LNCAP (cell line): ENCODE measurements around the gene FOS.

Experiments used
- TF ChIP-seq, protein P1 (sequence below): fragments of 450-650 bp; IDR thresholded peaks from 2 replicates; pipeline ENCODE4 v1.5.1; 2017; ENCODE audit warnings: mild to moderate bottlenecking

FOS gene

DNA sequence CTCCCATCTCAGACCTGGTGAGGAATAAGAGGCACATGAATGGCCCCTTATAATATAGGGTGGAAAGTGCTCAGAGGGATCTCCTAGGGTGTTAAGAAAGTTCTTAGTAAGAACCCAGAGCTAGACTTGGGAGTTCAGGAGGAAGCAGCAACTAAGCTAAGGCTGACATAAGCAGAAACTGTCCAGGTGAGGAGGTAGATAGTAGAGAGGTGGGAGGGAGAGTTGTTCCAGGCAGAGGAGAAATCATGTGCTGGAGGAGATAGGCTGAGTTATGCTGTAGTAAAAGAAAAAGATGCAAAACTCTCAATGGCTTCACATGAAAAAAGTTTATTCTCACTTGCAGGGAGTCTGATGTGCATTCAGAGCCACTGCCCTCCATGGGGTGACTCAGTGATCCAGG, 50.7 kb downstream of the FOS start:
- TF ChIP-seq, protein P1, sequence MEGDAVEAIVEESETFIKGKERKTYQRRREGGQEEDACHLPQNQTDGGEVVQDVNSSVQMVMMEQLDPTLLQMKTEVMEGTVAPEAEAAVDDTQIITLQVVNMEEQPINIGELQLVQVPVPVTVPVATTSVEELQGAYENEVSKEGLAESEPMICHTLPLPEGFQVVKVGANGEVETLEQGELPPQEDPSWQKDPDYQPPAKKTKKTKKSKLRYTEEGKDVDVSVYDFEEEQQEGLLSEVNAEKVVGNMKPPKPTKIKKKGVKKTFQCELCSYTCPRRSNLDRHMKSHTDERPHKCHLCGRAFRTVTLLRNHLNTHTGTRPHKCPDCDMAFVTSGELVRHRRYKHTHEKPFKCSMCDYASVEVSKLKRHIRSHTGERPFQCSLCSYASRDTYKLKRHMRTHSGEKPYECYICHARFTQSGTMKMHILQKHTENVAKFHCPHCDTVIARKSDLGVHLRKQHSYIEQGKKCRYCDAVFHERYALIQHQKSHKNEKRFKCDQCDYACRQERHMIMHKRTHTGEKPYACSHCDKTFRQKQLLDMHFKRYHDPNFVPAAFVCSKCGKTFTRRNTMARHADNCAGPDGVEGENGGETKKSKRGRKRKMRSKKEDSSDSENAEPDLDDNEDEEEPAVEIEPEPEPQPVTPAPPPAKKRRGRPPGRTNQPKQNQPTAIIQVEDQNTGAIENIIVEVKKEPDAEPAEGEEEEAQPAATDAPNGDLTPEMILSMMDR = no peak

DNA sequence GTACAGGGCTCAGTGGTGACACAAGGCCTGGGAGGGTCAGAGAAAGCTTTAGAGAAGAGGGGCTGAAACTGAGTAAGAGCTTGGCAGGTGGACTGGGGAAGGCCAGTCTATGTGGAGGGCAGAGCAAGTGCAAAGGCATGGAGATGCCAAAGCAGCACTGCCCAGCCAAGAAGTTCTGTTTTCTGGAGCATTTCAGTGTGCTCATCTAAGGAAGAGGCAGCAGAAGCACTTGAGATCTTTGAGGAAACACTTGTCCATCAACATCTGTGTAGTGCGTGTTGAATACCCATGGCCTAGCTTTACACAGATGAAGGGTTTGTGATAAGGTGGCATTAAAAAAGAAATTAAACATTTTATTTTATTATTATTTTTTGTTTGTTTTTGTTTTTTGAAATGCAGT, 52.8 kb downstream of the FOS start:
- TF ChIP-seq, protein P1 = no peak
